H1 (cell line): ENCODE results near the gene PPP2R2D. TPM values are rescaled to one million over a fixed set of nuclear protein-coding genes. Genes with fewer than 3 reads are reported as not detected.
A peak's percentile ranks its signal among the peaks of the same experiment; 100 is the strongest.

Experiments
- CTCF ChIA-PET: fragments of 300-600 bp; sonication (Branson Sonifier 250); formaldehyde crosslinking; loops from one replicate; lab custom pipeline; 2021; ENCODE audit not compliant: partially characterized antibody; lab: Charles Lee
- POLR2A ChIA-PET: fragments of 300-600 bp; sonication (Branson Sonifier 250); formaldehyde crosslinking; loops from one replicate; lab custom pipeline; 2021; ENCODE audit warnings: inconsistent platforms; ENCODE audit not compliant: partially characterized antibody; lab: Charles Lee
- DNase-seq, 2 experiments: peaks; one replicate each; pipeline versions ENCODE4 v3.0.0 to v3.0.0-alpha.2; 2010 to 2022; ENCODE audit warnings: low spot score in 2 of 2, low read depth in 1 of 2, mixed read lengths in 1 of 2
- FAIRE-seq: peaks from 2 replicates; lab custom pipeline; 2011; peaks lifted over from hg19 to GRCh38; lab: Jason Lieb, UNC
- H2AFZ ChIP-seq: 2 replicates; pipeline ENCODE4 v1.8.1; 2012; ENCODE audit warnings: low read length, inconsistent platforms
- H2AK5ac ChIP-seq: 2 replicates; pipeline ENCODE4 v1.6.1; 2013; ENCODE audit warnings: low read depth, low read length
- H2BK120ac ChIP-seq: replicated peaks from 2 replicates; pipeline ENCODE3; 2013; ENCODE audit warnings: low read depth, low read length, inconsistent platforms
- H2BK12ac ChIP-seq: 2 replicates; pipeline ENCODE4 v1.6.1; 2013; ENCODE audit warnings: low read depth, low read length
- H2BK15ac ChIP-seq: 2 replicates; pipeline ENCODE4 v1.6.1; 2013; ENCODE audit warnings: low read length
- H2BK20ac ChIP-seq: 2 replicates; pipeline ENCODE4 v1.6.1; 2013; ENCODE audit warnings: low read length
- H2BK5ac ChIP-seq: 2 replicates; pipeline ENCODE4 v1.6.1; 2013; ENCODE audit warnings: low read depth, low read length
- H3K14ac ChIP-seq: 2 replicates; pipeline ENCODE4 v1.6.1; 2013; ENCODE audit warnings: inconsistent platforms; ENCODE audit not compliant: insufficient read length
- H3K18ac ChIP-seq: 2 replicates; pipeline ENCODE4 v1.6.1; 2013; ENCODE audit warnings: low read length; ENCODE audit errors: extremely low read depth
- H3K23ac ChIP-seq: 2 replicates; pipeline ENCODE4 v1.6.1; 2013; ENCODE audit warnings: inconsistent platforms; ENCODE audit not compliant: insufficient read length
- H3K23me2 ChIP-seq: 2 replicates; pipeline ENCODE4 v1.6.1; 2013; ENCODE audit warnings: low read depth, low read length
- H3K27ac ChIP-seq: 2 replicates; pipeline ENCODE4 v1.6.1; 2011; ENCODE audit warnings: low read depth, low read length, inconsistent platforms
- H3K27me3 ChIP-seq, 4 experiments: replicated peaks in 1 of 4; 1 replicate in 1 of 4; 2 replicates in 3 of 4; pipeline versions ENCODE4 v1.6.1 to v1.8.1; 2011 to 2013; ENCODE audit warnings: low read length in 3 of 4, mild to moderate bottlenecking in 3 of 4, inconsistent platforms in 2 of 4, mixed read lengths in 2 of 4, moderate library complexity in 1 of 4; ENCODE audit not compliant: control insufficient read depth in 3 of 4, insufficient read depth in 3 of 4; ENCODE audit errors: extremely low read depth in 1 of 4
- H3K36me3 ChIP-seq, 4 experiments: 2 replicates each; pipeline versions ENCODE4 v1.6.1 to v1.8.1; 2011 to 2013; ENCODE audit warnings: mild to moderate bottlenecking in 4 of 4, low read length in 3 of 4, moderate library complexity in 2 of 4, control low read depth in 1 of 4, inconsistent platforms in 1 of 4; ENCODE audit not compliant: insufficient read depth in 4 of 4, control insufficient read depth in 2 of 4
- H3K4ac ChIP-seq: replicated peaks from 2 replicates; pipeline ENCODE3; 2013; ENCODE audit warnings: low read length, low read depth, mixed read lengths, inconsistent platforms; ENCODE audit not compliant: insufficient read length
- H3K4me1 ChIP-seq, 4 experiments: replicated peaks in 1 of 4; 1 replicate in 1 of 4; 2 replicates in 3 of 4; pipeline versions ENCODE4 v1.6.1 to v1.8.1; 2011 to 2013; ENCODE audit warnings: low read length in 3 of 4, inconsistent platforms in 2 of 4, mixed read lengths in 1 of 4; ENCODE audit not compliant: insufficient read depth in 4 of 4, control insufficient read depth in 3 of 4
- H3K4me2 ChIP-seq, 2 experiments: 2 replicates each; pipeline versions ENCODE4 v1.6.1 to v1.8.1; 2011 to 2013; ENCODE audit warnings: low read depth in 2 of 2, low read length in 2 of 2, control low read depth in 1 of 2, inconsistent platforms in 1 of 2, mild to moderate bottlenecking in 1 of 2; ENCODE audit not compliant: insufficient read depth in 1 of 2
- H3K4me3 ChIP-seq, 4 experiments: fragments of 200-600, 300-600 bp in 1 of 4; sonication (generic), shearing (Covaris generic), sonication (Bioruptor Twin) in 1 of 4; 2 replicates each; pipeline versions ENCODE4 v1.5.1 to v1.8.1; 2011 to 2016; ENCODE audit warnings: low read length in 4 of 4, low read depth in 3 of 4, control low read depth in 2 of 4, inconsistent platforms in 2 of 4, mild to moderate bottlenecking in 2 of 4, mixed read lengths in 1 of 4, moderate library complexity in 1 of 4; ENCODE audit not compliant: insufficient read depth in 2 of 4; ENCODE audit errors: extremely low read depth in 1 of 4
- H3K56ac ChIP-seq: replicated peaks from 2 replicates; pipeline ENCODE3; 2013; ENCODE audit warnings: low read depth, mild to moderate bottlenecking, mixed read lengths, low read length, inconsistent platforms; ENCODE audit not compliant: insufficient read length
- H3K79me1 ChIP-seq: 2 replicates; pipeline ENCODE4 v1.6.1; 2013; ENCODE audit warnings: low read depth, low read length, control low read depth
- H3K79me2 ChIP-seq, 2 experiments: 2 replicates each; pipeline versions ENCODE4 v1.6.1 to v1.8.1; 2012 to 2013; ENCODE audit warnings: low read length in 2 of 2, mild to moderate bottlenecking in 2 of 2, inconsistent platforms in 1 of 2; ENCODE audit not compliant: insufficient read depth in 2 of 2, control insufficient read depth in 1 of 2
- H3K9ac ChIP-seq, 4 experiments: replicated peaks in 1 of 4; 1 replicate in 1 of 4; 2 replicates in 3 of 4; pipeline versions ENCODE4 v1.6.1 to v1.8.1; 2011 to 2013; ENCODE audit warnings: low read depth in 3 of 4, low read length in 3 of 4, control low read depth in 2 of 4, mild to moderate bottlenecking in 2 of 4, moderate library complexity in 2 of 4, inconsistent platforms in 1 of 4; ENCODE audit errors: extremely low read depth in 1 of 4
- H3K9me3 ChIP-seq, 2 experiments: 2 replicates each; pipeline versions ENCODE4 v1.6.1 to v1.8.1; 2012 to 2013; ENCODE audit warnings: mild to moderate bottlenecking in 2 of 2, moderate library complexity in 2 of 2, control low read depth in 1 of 2, inconsistent platforms in 1 of 2, low read depth in 1 of 2, low read length in 1 of 2, mixed read lengths in 1 of 2; ENCODE audit not compliant: insufficient read depth in 2 of 2
- H4K20me1 ChIP-seq, 2 experiments: replicated peaks in 1 of 2; 2 replicates each; pipeline versions ENCODE3 to v1.8.1; 2011 to 2013; ENCODE audit warnings: inconsistent platforms in 2 of 2, low read length in 2 of 2, mild to moderate bottlenecking in 1 of 2; ENCODE audit not compliant: insufficient read depth in 2 of 2, control insufficient read depth in 1 of 2
- H4K5ac ChIP-seq: 2 replicates; pipeline ENCODE4 v1.6.1; 2013; ENCODE audit warnings: low read length, low read depth, mixed read lengths, inconsistent platforms; ENCODE audit not compliant: insufficient read length
- H4K8ac ChIP-seq: 2 replicates; pipeline ENCODE4 v1.8.0; 2013; ENCODE audit warnings: mild to moderate bottlenecking, moderate library complexity, low read length, inconsistent platforms; ENCODE audit not compliant: insufficient read depth; ENCODE audit errors: extremely low read depth
- H4K91ac ChIP-seq: replicated peaks from 2 replicates; pipeline ENCODE3; 2013; ENCODE audit warnings: low read length, mixed read lengths, inconsistent platforms; ENCODE audit not compliant: insufficient read length
- EP300 ChIP-seq, 2 experiments: IDR thresholded peaks; 1 replicate in 1 of 2; 2 replicates in 1 of 2; pipeline ENCODE4 v1.6.1; 2011 to 2012; ENCODE audit warnings: low read depth in 2 of 2, low read length in 2 of 2, mild to moderate bottlenecking in 2 of 2, borderline replicate concordance in 1 of 2, inconsistent platforms in 1 of 2, moderate library complexity in 1 of 2
- GABPA ChIP-seq: IDR thresholded peaks from 2 replicates; pipeline ENCODE4 v1.6.1; 2011; ENCODE audit warnings: mild to moderate bottlenecking, low read length, moderate library complexity, borderline replicate concordance; ENCODE audit not compliant: insufficient read depth
- JUN ChIP-seq: IDR thresholded peaks from 2 replicates; pipeline ENCODE4 v1.6.1; 2011; ENCODE audit warnings: low read depth, mild to moderate bottlenecking, improper control_type of control experiment, low read length
- NRF1 ChIP-seq: IDR thresholded peaks from 2 replicates; pipeline ENCODE4 v1.6.1; 2011; ENCODE audit warnings: mild to moderate bottlenecking, low read depth, low read length, improper control_type of control experiment
- RAD21 ChIP-seq, 2 experiments: IDR thresholded peaks in 1 of 2; conservative IDR thresholded peaks in 1 of 2; 2 replicates each; pipeline ENCODE4 v1.6.1; 2011; ENCODE audit warnings: low read depth in 2 of 2, low read length in 2 of 2, improper control_type of control experiment in 1 of 2, inconsistent platforms in 1 of 2, mild to moderate bottlenecking in 1 of 2, moderate library complexity in 1 of 2
- SIN3A ChIP-seq, 2 experiments: IDR thresholded peaks in 1 of 2; conservative IDR thresholded peaks in 1 of 2; 2 replicates each; pipeline ENCODE4 v1.6.1; 2011 to 2012; ENCODE audit warnings: low read length in 2 of 2, improper control_type of control experiment in 1 of 2, low read depth in 1 of 2, mild to moderate bottlenecking in 1 of 2
- SIX5 ChIP-seq: IDR thresholded peaks from 2 replicates; pipeline ENCODE4 v1.6.1; 2011; ENCODE audit warnings: mild to moderate bottlenecking, low read depth, low read length
- USF2 ChIP-seq: IDR thresholded peaks from 2 replicates; pipeline ENCODE4 v1.6.1; 2011; ENCODE audit warnings: low read length, improper control_type of control experiment
- WGBS, 2 experiments: shearing (Covaris generic) in 1 of 2; methylation state at CpG; one replicate each; pipeline versions ENCODE4 v1.1.6 to v1.1.7; 2013 to 2015; ENCODE audit warnings: low lambda C conversion rate in 2 of 2, mixed read lengths in 2 of 2, inconsistent platforms in 1 of 2, low coverage in 1 of 2, missing lambda C conversion rate in 1 of 2; ENCODE audit not compliant: insufficient replicate concordance in 2 of 2, insufficient coverage in 1 of 2, insufficient read length in 1 of 2; ENCODE audit errors: extremely low coverage in 1 of 2, missing lambda C conversion rate in 1 of 2; 5-methylcytosine and 5-hydroxymethylcytosine counted together
- polyA plus RNA-seq, 7 experiments: library from polyadenylated mRNA; depleted of rRNA in 3 of 7; stranded (reverse) in 5 of 7; unstranded in 2 of 7; fragments of >200 nt in 5 of 7; fragments of 200-250 nt in 2 of 7; gene quantifications; 1 replicate in 5 of 7; 2 replicates in 1 of 7; 4 replicates in 1 of 7; pipeline versions ENCODE4 v1.2.1 to v1.2.3, GENCODE V29; 2011 to 2013; ENCODE audit warnings: missing spikeins in 2 of 7, mixed read lengths in 2 of 7
- total RNA-seq: library from RNA; stranded (reverse); fragmentation: NEBNext Ultra II Directional; extraction: Animal tissue kit (Norgen Biotek cat#: 25700); gene quantifications from 2 replicates; pipeline ENCODE4 v1.2.1, GENCODE V29; 2021

Gene PPP2R2D
- total and polyA plus RNA-seq, 2 of the 8 experiments (the other 6 are each of a cell fraction or from before 2014, with no cell fraction given) = 25.4 to 32.8 TPM

GRCh38 chr10:131892806-131893675, 7.8 kb upstream of the PPP2R2D start:
- 0 out of 2 replicates have a peak, but pooled peaks cover 2% of the 10 kb centered on the region for H3K79me1 ChIP-seq
- H2BK12ac ChIP-seq = no peak overlapping the region
- H3K9ac ChIP-seq = no peak overlapping the region
- POLR2A ChIA-PET = interaction anchor here (2.0 kb wide), 1 partner anchor 8 kb away, joined by 12 read pairs; the partner anchor contains the start of gene PPP2R2D
- H3K4me2 ChIP-seq = no peak overlapping the region
- 92% methylated on average over 27 of the region's 27 CpGs; no CpG with 5 or more reads in 1 of the 2 experiments for WGBS, 2 experiments
- no peaks in the 10 kb centered on the region for H3K36me3 ChIP-seq
- H2AK5ac ChIP-seq = no peak overlapping the region
- no peak overlapping the region for H3K14ac ChIP-seq
- no peak overlapping the region for H4K5ac ChIP-seq
- H3K4me3 ChIP-seq = no peak overlapping the region
- H3K79me2 ChIP-seq = no peaks in the 10 kb centered on the region
- H4K91ac ChIP-seq = no peak overlapping the region
- no peak overlapping the region for H2AFZ ChIP-seq
- H2BK120ac ChIP-seq = no peak overlapping the region
- no peaks in the 10 kb centered on the region; a peak in 1 of 4 replicates for H3K9me3 ChIP-seq
- H3K23me2 ChIP-seq = peaks cover 7% of the 10 kb centered on the region; the same call in 1 of the 2 replicates
- FAIRE-seq (no peak), DNase-seq (no peak)
- H2BK5ac ChIP-seq = no peak overlapping the region
- CTCF ChIA-PET = interaction anchor here (0.8 to 2.7 kb wide), 3 partner anchors 51 to 130 kb away, joined by 3 to 12 read pairs (median 11); no protein-coding TSS in a partner anchor
- peaks cover 0 to 7% (median 4%) of the 10 kb centered on the region in 4 experiments; a peak in 5 of 7 replicates for H3K4me1 ChIP-seq
- peaks cover 0 to 6% of the 10 kb centered on the region in 2 experiments for H4K20me1 ChIP-seq
- H3K56ac ChIP-seq = no peak overlapping the region
- peak overlapping the region; percentile 80; the same call in 1 of the 2 replicates for H2BK20ac ChIP-seq
- H3K4ac ChIP-seq = no peak overlapping the region
- H2BK15ac ChIP-seq = no peak overlapping the region
- no peak overlapping the region for H3K27ac ChIP-seq
- no peak overlapping the region for H3K23ac ChIP-seq
- H3K18ac ChIP-seq = no peak overlapping the region
- no peak overlapping the region for H4K8ac ChIP-seq
- peaks cover 0 to 3% (median 0%) of the 10 kb centered on the region in 4 experiments; a peak in 1 of 7 replicates for H3K27me3 ChIP-seq
- TF ChIP-seq RAD21 (IDR thresholded peaks at IDR 0.05 in 1 of 2, conservative IDR thresholded peaks at IDR 0.05 in 1 of 2; ENCODE audit: low read depth in 2 of 2, low read length in 2 of 2) (no peak), SIX5 (no peak), NRF1 (no peak), GABPA (no peak), EP300 (IDR thresholded peaks at IDR 0.05; ENCODE audit: borderline replicate concordance in 1 of 2, low read depth in 2 of 2, low read length in 2 of 2) (no peak), SIN3A (conservative IDR thresholded peaks at IDR 0.05 in 1 of 2, IDR thresholded peaks at IDR 0.05 in 1 of 2; ENCODE audit: low read depth in 1 of 2, low read length in 2 of 2) (no peak), JUN (no peak), USF2 (no peak)
